Kidney epithelial cell (primary cell): ENCODE measurements around the gene TRIM26. TPM values are rescaled to one million over a fixed set of nuclear protein-coding genes. Genes with fewer than 3 reads are reported as not detected.
A peak's percentile ranks its signal among the peaks of the same experiment; 100 is the strongest.
"Not testable (repeated sequence)": the region's sequence is repeated elsewhere in the genome, so short reads cannot be mapped to it uniquely, and the experiment has no call there.

Experiments used
- DNase-seq: peaks from one replicate; pipeline ENCODE4 v3.0.0-alpha.2; 2010; ENCODE audit warnings: low read depth
- H3K27me3 ChIP-seq: 2 replicates; pipeline ENCODE4 v1.6.0; 2011; ENCODE audit warnings: low read length; ENCODE audit not compliant: control insufficient read depth, insufficient read depth
- H3K36me3 ChIP-seq: 2 replicates; pipeline ENCODE4 v1.5.1; 2011; ENCODE audit warnings: low read length; ENCODE audit not compliant: control insufficient read depth, insufficient read depth
- H3K4me3 ChIP-seq: 2 replicates; pipeline ENCODE4 v1.5.1; 2011; ENCODE audit warnings: low read depth, mild to moderate bottlenecking, control low read depth, low read length
- total RNA-seq: library from RNA; depleted of rRNA; stranded (reverse); fragments of >200 nt; gene quantifications from 2 replicates; pipeline ENCODE4 v1.2.3, GENCODE V29; 2015
- TF ChIP-seq, protein P1 (sequence below): IDR thresholded peaks from 2 replicates; pipeline ENCODE4 v1.5.1; 2011; ENCODE audit warnings: mild to moderate bottlenecking, moderate library complexity, low read length, control low read depth, inconsistent platforms; ENCODE audit not compliant: insufficient read depth, poor library complexity, severe bottlenecking

The TRIM26 gene, protein sequence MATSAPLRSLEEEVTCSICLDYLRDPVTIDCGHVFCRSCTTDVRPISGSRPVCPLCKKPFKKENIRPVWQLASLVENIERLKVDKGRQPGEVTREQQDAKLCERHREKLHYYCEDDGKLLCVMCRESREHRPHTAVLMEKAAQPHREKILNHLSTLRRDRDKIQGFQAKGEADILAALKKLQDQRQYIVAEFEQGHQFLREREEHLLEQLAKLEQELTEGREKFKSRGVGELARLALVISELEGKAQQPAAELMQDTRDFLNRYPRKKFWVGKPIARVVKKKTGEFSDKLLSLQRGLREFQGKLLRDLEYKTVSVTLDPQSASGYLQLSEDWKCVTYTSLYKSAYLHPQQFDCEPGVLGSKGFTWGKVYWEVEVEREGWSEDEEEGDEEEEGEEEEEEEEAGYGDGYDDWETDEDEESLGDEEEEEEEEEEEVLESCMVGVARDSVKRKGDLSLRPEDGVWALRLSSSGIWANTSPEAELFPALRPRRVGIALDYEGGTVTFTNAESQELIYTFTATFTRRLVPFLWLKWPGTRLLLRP
- total RNA-seq: 40.3 and 42.0 TPM in 2 replicates

GRCh38 chr6:30212865-30213666 lies at the start of gene TRIM26:
TRIM26 (minus strand) TSS chr6:30213406; CDS start chr6:30199103, 14,303 bp downstream.
- TF ChIP-seq, protein P1, sequence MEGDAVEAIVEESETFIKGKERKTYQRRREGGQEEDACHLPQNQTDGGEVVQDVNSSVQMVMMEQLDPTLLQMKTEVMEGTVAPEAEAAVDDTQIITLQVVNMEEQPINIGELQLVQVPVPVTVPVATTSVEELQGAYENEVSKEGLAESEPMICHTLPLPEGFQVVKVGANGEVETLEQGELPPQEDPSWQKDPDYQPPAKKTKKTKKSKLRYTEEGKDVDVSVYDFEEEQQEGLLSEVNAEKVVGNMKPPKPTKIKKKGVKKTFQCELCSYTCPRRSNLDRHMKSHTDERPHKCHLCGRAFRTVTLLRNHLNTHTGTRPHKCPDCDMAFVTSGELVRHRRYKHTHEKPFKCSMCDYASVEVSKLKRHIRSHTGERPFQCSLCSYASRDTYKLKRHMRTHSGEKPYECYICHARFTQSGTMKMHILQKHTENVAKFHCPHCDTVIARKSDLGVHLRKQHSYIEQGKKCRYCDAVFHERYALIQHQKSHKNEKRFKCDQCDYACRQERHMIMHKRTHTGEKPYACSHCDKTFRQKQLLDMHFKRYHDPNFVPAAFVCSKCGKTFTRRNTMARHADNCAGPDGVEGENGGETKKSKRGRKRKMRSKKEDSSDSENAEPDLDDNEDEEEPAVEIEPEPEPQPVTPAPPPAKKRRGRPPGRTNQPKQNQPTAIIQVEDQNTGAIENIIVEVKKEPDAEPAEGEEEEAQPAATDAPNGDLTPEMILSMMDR: no peak
- Histone ChIP-seq H3K36me3 (no peaks in the 10 kb centered on the region), H3K4me3 (peak within 1 kb of the TSS; percentile 70), H3K27me3 (no peaks in the 10 kb centered on the region)
- peak; percentile 80 for DNase-seq

GRCh38 chr6:30260036-30260504 lies 46.9 kb upstream of the TRIM26 start:
- Histone ChIP-seq H3K36me3 (no peaks in the 10 kb centered on the region), H3K4me3 (peak overlapping the region; percentile 71), H3K27me3 (no peaks in the 10 kb centered on the region)
- TF ChIP-seq, protein P1: no peak
- no peak for DNase-seq

GRCh38 chr6:30259140-30260035 lies 46.2 kb upstream of the TRIM26 start:
- H3K27me3 ChIP-seq: no peaks in the 10 kb centered on the region
- no peaks in the 10 kb centered on the region for H3K36me3 ChIP-seq
- TF ChIP-seq, protein P1: peak; percentile 36
- peak overlapping the region; percentile 71 for H3K4me3 ChIP-seq
- peak; percentile 42 for DNase-seq

DNA sequence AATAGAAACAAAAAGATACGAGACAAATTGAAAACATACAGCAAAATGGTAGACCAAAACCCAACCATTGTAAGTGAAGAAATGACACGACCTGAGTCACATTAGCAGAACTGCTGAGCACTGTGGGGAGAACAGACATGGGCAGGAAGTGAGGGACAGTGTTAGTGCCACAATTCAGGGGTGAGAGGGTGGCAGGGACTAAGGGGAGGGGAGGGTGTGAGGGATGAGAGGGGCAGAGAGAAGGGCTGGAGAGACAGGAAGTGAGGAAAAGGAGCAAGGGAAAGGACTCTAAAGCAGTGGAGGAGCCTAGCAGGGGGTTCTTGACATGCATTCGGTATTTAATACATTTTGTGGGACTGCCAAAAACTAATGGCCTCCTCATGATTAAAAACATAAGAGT lies 45.0 kb upstream of the TRIM26 start:
- TF ChIP-seq, protein P1: no peak
- no peak overlapping the region for H3K4me3 ChIP-seq
- DNase-seq: no peak
- no peaks in the 10 kb centered on the region for H3K36me3 ChIP-seq
- H3K27me3 ChIP-seq: no peaks in the 10 kb centered on the region

GRCh38 chr6:30252417-30252816 lies 39.2 kb upstream of the TRIM26 start:
- H3K27me3 ChIP-seq, DNase-seq, H3K4me3 ChIP-seq, H3K36me3 ChIP-seq: not testable (repeated sequence)
